Fibroblast of the conjunctiva (primary cell): ENCODE results near the gene FRMD3.

ENCODE experiments used
- DNase-seq: peaks from one replicate; pipeline ENCODE4 v3.0.0-alpha.2; 2010; ENCODE audit warnings: low read depth

FRMD3 gene

GRCh38 chr9:83330207-83331196, 207.7 kb downstream of the FRMD3 start:
- no peak for DNase-seq

DNA sequence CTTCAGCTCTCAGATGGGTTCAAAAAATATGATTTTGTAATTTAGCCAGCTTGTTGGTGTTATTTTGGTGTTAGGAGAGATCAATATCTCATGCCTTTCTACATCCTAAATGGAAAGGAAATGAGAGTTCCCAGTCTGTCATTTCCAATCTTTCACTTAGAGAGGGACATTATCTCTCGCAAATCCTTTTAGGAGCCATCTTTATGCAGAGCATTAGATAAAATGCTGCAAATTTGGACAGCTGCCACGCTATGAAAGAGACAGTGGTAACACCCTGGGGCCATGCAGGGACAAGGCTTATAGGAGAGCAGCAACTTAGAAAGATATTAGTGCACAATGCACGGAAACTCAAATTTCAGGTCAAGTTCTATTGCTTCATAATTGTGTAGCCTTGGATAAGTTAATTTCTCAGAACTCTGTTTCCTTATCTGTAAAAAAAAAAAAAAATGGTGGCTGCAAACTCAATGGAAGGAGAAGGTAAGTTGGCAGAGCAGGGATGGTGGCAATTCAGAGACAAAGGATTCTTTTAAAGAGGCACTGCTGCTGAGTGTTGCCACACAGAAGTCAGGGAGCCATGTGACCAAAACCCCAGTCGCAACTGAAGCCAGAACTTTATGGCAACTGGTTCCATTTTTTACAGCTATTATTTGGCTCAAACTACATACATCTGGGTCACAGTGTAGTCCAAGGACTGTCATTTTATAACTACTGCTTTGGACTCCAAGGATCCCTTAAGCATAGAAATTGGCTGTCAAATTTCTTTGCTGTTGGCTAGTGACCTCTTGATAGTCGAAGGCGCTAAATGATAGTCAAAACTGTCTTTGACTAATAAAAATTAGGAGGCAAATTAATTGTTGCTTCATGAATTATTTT, 210.2 kb downstream of the FRMD3 start:
- DNase-seq, result no peak

GRCh38 chr9:83327323-83327722, 210.9 kb downstream of the FRMD3 start:
- no peak for DNase-seq

- no peak for DNase-seq
Observed at GRCh38 chr9:83323148-83323547, 215.1 kb downstream of the FRMD3 start.

- DNase-seq, result no peak
Observed at GRCh38 chr9:83322438-83322837, 215.8 kb downstream of the FRMD3 start.

GRCh38 chr9:83317244-83317643, 221.0 kb downstream of the FRMD3 start:
- no peak for DNase-seq

- DNase-seq, result no peak
Observed at GRCh38 chr9:83315649-83316048, 222.6 kb downstream of the FRMD3 start.

DNA sequence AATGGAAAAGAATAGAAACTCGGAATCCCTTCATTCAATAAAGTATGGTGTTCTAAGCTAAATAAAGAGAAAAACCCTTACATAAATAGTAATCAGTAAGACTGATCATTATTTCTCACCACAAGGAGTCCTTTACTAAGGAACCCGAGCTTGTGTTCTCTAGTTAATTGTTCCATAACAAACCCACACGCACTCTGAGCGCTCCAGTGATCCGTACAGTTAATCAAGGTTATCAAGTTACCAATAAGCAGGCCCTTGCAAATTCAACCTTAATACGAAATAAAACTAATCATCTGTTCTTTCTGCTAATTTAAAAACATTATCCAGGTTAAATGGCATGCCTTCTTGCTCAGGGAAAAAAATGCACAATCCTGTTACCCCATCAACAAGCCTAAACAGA, 224.4 kb downstream of the FRMD3 start:
- no peak for DNase-seq

DNA sequence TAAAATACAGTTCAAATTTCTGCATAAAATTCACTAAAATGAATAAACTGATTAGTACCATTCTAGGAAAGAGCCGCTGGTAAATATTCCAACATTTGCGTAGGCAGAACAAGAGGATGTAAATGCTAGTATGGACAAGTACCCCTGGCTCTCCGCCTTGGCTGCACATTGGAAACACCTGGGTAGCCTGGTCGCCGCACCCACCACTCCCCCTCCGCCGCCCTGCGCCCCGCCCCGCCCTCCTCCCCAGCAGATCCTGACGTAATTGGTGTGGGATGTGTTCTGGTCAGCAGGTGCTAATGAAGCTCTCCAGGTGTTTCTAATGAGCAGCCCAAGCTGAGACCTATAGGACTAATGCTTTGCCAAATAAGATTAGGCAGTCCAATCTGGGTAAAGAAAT, 225.7 kb downstream of the FRMD3 start:
- no peak for DNase-seq

GRCh38 chr9:83307066-83307724, 231.0 kb downstream of the FRMD3 start:
- peak; percentile 24 for DNase-seq

GRCh38 chr9:83304686-83305085, 233.5 kb downstream of the FRMD3 start:
- DNase-seq, result peak; percentile 86

DNA sequence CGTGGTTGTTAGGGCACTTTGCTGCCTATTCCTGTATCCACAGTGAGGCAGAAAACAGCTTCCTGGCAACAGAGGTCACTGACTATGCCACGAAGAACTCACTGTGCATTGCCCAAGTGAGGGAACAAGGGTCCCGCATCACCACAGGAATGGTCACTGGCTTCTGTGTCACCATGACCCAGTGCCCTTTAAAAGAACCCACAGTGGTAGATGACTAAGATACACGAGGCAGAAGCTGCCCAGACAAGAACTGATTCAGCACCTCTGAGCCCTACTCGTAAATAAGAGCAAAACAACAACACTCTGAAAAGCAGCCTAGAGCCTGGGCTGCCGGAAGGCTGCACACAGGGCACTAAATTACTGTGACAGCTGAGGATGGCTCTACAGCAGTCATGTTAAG, 238.6 kb downstream of the FRMD3 start:
- peak; percentile 8 for DNase-seq

- DNase-seq, result no peak
Observed at GRCh38 chr9:83299094-83299493, 239.1 kb downstream of the FRMD3 start.

DNA sequence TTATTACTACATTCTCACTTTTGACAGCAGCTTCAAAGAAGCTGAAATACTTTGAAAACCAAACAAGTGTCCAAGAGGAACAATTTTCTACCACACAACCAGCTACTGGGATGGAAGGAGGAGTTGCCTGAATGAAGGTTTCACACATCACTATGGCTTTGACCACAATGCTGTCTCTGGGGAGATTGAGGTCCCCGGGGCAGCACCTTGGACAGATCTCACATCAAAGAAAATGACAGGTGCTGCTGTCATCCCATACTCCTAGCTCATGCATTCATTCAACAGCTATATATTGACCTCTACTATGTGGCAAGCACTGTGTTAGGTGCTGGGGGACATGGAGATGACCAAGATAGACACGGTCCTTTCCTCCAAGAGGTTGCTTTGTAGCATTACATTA, 242.1 kb downstream of the FRMD3 start:
- no peak for DNase-seq

- DNase-seq, result no peak
Observed at GRCh38 chr9:83294816-83295215, 243.4 kb downstream of the FRMD3 start.

GRCh38 chr9:83291196-83291595, 247.0 kb downstream of the FRMD3 start:
- no peak for DNase-seq

GRCh38 chr9:83290692-83291091, 247.5 kb downstream of the FRMD3 start:
- DNase-seq, result no peak

DNA sequence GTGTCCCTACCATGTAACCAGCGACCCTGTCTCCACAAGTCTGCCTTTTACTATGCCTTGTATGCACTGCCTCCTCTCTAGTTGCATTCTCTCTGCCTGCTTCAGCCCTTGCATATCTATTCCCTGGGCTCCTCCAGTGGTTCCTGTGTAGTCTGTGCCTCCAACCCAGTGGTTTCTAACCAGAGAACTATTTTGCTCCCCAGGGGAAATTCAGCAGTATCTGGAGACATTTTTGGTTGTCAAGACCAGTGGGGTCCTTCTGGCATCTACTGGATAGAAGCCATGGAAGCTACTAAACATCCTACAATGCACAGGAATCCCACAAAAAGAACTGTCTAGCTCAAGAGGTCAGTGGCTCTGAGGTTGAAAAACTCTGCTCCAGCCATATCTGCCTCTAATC, 251.2 kb downstream of the FRMD3 start:
- DNase-seq, result no peak

GRCh38 chr9:83285445-83286225, 252.6 kb downstream of the FRMD3 start:
- no peak for DNase-seq

GRCh38 chr9:83284746-83285145, 253.5 kb downstream of the FRMD3 start:
- no peak for DNase-seq

DNA sequence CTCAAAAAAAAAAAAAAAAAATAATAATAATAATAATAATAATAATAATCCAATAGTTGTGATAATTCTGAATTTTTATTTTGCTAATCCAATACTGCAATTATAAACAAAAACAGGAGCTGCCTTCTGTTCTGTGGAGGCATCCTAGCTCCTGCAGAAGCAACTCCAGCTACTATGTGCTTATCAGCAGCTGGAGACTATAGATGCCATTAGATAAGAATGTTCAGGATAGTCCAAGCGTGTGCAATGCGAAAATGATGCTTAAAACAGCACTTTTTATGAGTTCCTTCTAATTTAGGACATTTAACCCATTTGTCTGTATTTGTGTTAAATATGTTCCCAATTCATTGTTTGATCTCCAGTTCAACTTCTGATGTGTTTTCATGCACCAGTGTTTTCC, 254.7 kb downstream of the FRMD3 start:
- DNase-seq, result no peak
